Peyer's patch (tissue), 4 donors: Measurements from ENCODE around the gene SLC22A24. TPM values are rescaled to one million over a fixed set of nuclear protein-coding genes. Genes with fewer than 3 reads are reported as not detected.

Experiments used
- DNase-seq, 3 donors: peaks; one replicate each; pipeline ENCODE4 v3.0.0-alpha.2; 2017 to 2019
- H3K27ac ChIP-seq, 4 donors: fragments of 200-600 bp; sonication (generic); one replicate each; pipeline ENCODE4 v1.5.1; 2016 to 2019
- H3K27me3 ChIP-seq, 2 donors: fragments of 200-600 bp; sonication (generic); one replicate each; pipeline ENCODE4 v1.5.1; 2019
- H3K36me3 ChIP-seq, 3 donors: fragments of 200-600 bp; sonication (generic); one replicate each; pipeline ENCODE4 v1.5.1; 2016 to 2019
- H3K4me1 ChIP-seq, 4 donors: fragments of 200-600 bp; sonication (generic); one replicate each; pipeline ENCODE4 v1.5.1; 2016 to 2019
- H3K4me3 ChIP-seq, 4 donors: fragments of 200-600 bp; sonication (generic); 1 replicate in 3 of 4; 2 replicates in 1 of 4; pipeline ENCODE4 v1.5.1; 2016 to 2019; ENCODE audit warnings: mild to moderate bottlenecking in 1 of 4
- H3K9me3 ChIP-seq, 4 donors: fragments of 200-600 bp; sonication (generic); one replicate each; pipeline ENCODE4 v1.5.1; 2016 to 2019; ENCODE audit warnings: mild to moderate bottlenecking in 1 of 4
- POLR2A ChIP-seq, 2 donors: fragments of 450-650 bp; IDR thresholded peaks; one replicate each; pipeline ENCODE4 v1.5.1; 2017; ENCODE audit warnings: antibody characterized with exemption in 2 of 2, mild to moderate bottlenecking in 2 of 2, moderate library complexity in 2 of 2
- total RNA-seq, 4 donors: library from RNA; depleted of rRNA; stranded (reverse); fragments of >200 nt; gene quantifications; one replicate each; pipeline ENCODE4 v1.1.0, GENCODE V29; 2016
- TF ChIP-seq, protein P1 (sequence below), 6 experiments: fragments of 450-650 bp in 4 of 6; fragments of 200-600 bp in 2 of 6; sonication (generic) in 1 of 6; IDR thresholded peaks; one replicate each; pipeline ENCODE4 v1.5.1; 2017 to 2019; ENCODE audit warnings: antibody characterized with exemption in 6 of 6, mild to moderate bottlenecking in 3 of 6, moderate library complexity in 1 of 6

Gene SLC22A24
- total RNA-seq, 4 donors from 2014 or later = not detected

GRCh38 chr11:63155794-63156193 lies 11.8 kb upstream of the SLC22A24 start:
- no peaks in the 10 kb centered on the region for H3K27me3 ChIP-seq
- no peak overlapping the region for H3K27ac ChIP-seq
- no peaks in the 10 kb centered on the region for H3K36me3 ChIP-seq
- no peak for DNase-seq
- H3K4me3 ChIP-seq = no peak overlapping the region
- no peaks in the 10 kb centered on the region for H3K4me1 ChIP-seq
- TF ChIP-seq POLR2A (IDR thresholded peaks at IDR 0.05) = no peak
- TF ChIP-seq, protein P1, sequence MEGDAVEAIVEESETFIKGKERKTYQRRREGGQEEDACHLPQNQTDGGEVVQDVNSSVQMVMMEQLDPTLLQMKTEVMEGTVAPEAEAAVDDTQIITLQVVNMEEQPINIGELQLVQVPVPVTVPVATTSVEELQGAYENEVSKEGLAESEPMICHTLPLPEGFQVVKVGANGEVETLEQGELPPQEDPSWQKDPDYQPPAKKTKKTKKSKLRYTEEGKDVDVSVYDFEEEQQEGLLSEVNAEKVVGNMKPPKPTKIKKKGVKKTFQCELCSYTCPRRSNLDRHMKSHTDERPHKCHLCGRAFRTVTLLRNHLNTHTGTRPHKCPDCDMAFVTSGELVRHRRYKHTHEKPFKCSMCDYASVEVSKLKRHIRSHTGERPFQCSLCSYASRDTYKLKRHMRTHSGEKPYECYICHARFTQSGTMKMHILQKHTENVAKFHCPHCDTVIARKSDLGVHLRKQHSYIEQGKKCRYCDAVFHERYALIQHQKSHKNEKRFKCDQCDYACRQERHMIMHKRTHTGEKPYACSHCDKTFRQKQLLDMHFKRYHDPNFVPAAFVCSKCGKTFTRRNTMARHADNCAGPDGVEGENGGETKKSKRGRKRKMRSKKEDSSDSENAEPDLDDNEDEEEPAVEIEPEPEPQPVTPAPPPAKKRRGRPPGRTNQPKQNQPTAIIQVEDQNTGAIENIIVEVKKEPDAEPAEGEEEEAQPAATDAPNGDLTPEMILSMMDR (IDR thresholded peaks at IDR 0.05) = no peak
- H3K9me3 ChIP-seq = no peaks in the 10 kb centered on the region

GRCh38 chr11:63146581-63146980 lies 2.6 kb upstream of the SLC22A24 start:
- no peaks in the 10 kb centered on the region for H3K27me3 ChIP-seq
- DNase-seq = no peak
- H3K4me3 ChIP-seq = no peak overlapping the region
- H3K9me3 ChIP-seq = no peaks in the 10 kb centered on the region
- no peaks in the 10 kb centered on the region for H3K36me3 ChIP-seq
- no peak overlapping the region for H3K27ac ChIP-seq
- TF ChIP-seq, protein P1 (IDR thresholded peaks at IDR 0.05) = no peak
- TF ChIP-seq POLR2A (IDR thresholded peaks at IDR 0.05) = no peak
- no peaks in the 10 kb centered on the region for H3K4me1 ChIP-seq

DNA sequence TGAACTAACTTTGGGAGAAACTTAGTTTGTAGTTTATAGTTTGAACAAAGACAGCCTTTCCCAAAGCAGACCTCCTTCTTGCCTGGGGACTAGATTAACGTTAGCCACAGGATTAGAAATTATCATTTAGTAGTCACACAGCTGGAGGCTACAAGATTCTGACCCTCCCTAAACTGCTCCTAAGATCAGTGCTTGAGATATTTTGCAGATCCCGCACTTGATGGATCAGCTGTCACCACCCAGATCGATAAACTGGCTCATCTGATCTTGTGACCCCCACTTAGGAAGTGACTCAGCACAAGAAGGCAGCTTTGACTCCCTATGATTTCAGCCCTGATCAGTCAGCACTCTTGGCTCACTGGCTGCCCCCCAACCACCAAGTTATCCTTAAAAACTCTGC lies 1.6 kb downstream of the SLC22A24 start:
- Histone ChIP-seq H3K9me3 (no peaks in the 10 kb centered on the region), H3K27ac (no peak overlapping the region), H3K36me3 (no peaks in the 10 kb centered on the region), H3K4me3 (no peak overlapping the region), H3K4me1 (no peaks in the 10 kb centered on the region), H3K27me3 (no peaks in the 10 kb centered on the region)
- TF ChIP-seq POLR2A (IDR thresholded peaks at IDR 0.05) = no peak
- TF ChIP-seq, protein P1 (IDR thresholded peaks at IDR 0.05) = no peak
- no peak for DNase-seq

- Histone ChIP-seq H3K36me3 (no peaks in the 10 kb centered on the region), H3K27me3 (no peaks in the 10 kb centered on the region), H3K27ac (no peak overlapping the region), H3K9me3 (no peaks in the 10 kb centered on the region), H3K4me3 (no peak overlapping the region), H3K4me1 (no peaks in the 10 kb centered on the region)
- DNase-seq = no peak
- TF ChIP-seq POLR2A (IDR thresholded peaks at IDR 0.05) = no peak
- TF ChIP-seq, protein P1 (IDR thresholded peaks at IDR 0.05) = no peak
Measured at GRCh38 chr11:63132985-63133775, 10.8 kb downstream of the SLC22A24 start.

DNA sequence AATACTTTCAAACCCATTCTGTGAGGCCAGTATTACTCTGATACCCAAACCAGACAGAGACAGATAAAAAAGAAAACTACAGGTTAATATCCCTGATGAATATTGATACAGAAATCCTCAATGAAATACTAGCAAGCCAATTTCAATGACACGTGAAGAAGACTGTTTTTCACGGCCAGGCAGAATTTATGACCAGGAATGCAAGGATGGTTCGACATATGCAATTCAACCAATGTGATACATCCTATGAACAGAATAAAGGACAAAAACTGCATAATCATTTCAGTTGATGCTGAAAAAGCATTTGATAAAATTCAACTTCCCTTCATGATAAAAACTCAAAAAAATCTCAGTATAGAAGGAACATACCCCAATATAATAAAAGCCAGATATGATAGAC lies 44.5 kb downstream of the SLC22A24 start:
- H3K9me3 ChIP-seq = peaks cover 0 to 12% (median 1%) of the 10 kb centered on the region in 4 donors
- no peak for TF ChIP-seq POLR2A (IDR thresholded peaks at IDR 0.05)
- TF ChIP-seq, protein P1 (IDR thresholded peaks at IDR 0.05) = no peak
- no peak overlapping the region for H3K4me3 ChIP-seq
- no peak for DNase-seq
- no peaks in the 10 kb centered on the region for H3K36me3 ChIP-seq
- no peak overlapping the region for H3K27ac ChIP-seq
- H3K4me1 ChIP-seq = no peaks in the 10 kb centered on the region
- no peaks in the 10 kb centered on the region for H3K27me3 ChIP-seq
